Keratinocyte (primary cell): ENCODE results near the gene CXCL13. TPM values are rescaled to one million over a fixed set of nuclear protein-coding genes. Genes with fewer than 3 reads are reported as not detected.

Experiments used
- DNase-seq: peaks from one replicate; pipeline ENCODE4 v3.0.0-alpha.2; 2011; ENCODE audit warnings: low read depth, missing footprints, low spot score
- FAIRE-seq: peaks from 2 replicates; lab custom pipeline; 2011; peaks lifted over from hg19 to GRCh38; lab: Jason Lieb, UNC
- H2AFZ ChIP-seq: 2 replicates; pipeline ENCODE4 v1.6.0; 2012; ENCODE audit warnings: low read length, control low read depth, inconsistent platforms; ENCODE audit not compliant: control insufficient read depth
- H3K27ac ChIP-seq: 2 replicates; pipeline ENCODE4 v1.5.1; 2011; ENCODE audit warnings: low read length; ENCODE audit not compliant: control insufficient read depth, insufficient read depth
- H3K27me3 ChIP-seq: 3 replicates; pipeline ENCODE4 v1.6.0; 2011; ENCODE audit warnings: low read length; ENCODE audit not compliant: control insufficient read depth, insufficient read depth; ENCODE audit errors: extremely low read depth
- H3K36me3 ChIP-seq, 2 experiments: 2 replicates in 1 of 2; 3 replicates in 1 of 2; pipeline ENCODE4 v1.5.1; 2011; ENCODE audit warnings: low read length in 2 of 2, mild to moderate bottlenecking in 1 of 2; ENCODE audit not compliant: control insufficient read depth in 2 of 2, insufficient read depth in 2 of 2; ENCODE audit errors: extremely low read depth in 1 of 2
- H3K4me1 ChIP-seq: 3 replicates; pipeline ENCODE4 v1.5.1; 2011; ENCODE audit warnings: low read length; ENCODE audit not compliant: control insufficient read depth, insufficient read depth; ENCODE audit errors: extremely low read depth
- H3K4me2 ChIP-seq: 3 replicates; pipeline ENCODE4 v1.6.0; 2011; ENCODE audit warnings: low read depth, low read length; ENCODE audit not compliant: control insufficient read depth, insufficient read depth; ENCODE audit errors: extremely low read depth
- H3K4me3 ChIP-seq, 3 experiments: fragments of 200-600 bp in 1 of 3; sonication (generic) in 1 of 3; 2 replicates in 2 of 3; 3 replicates in 1 of 3; pipeline ENCODE4 v1.5.1; 2011 to 2016; ENCODE audit warnings: low read length in 3 of 3, mild to moderate bottlenecking in 3 of 3, control low read depth in 2 of 3, inconsistent platforms in 1 of 3, low read depth in 1 of 3, mixed read lengths in 1 of 3, mixed run types in 1 of 3, moderate library complexity in 1 of 3; ENCODE audit not compliant: control insufficient read depth in 2 of 3, insufficient read depth in 2 of 3; ENCODE audit errors: extremely low read depth in 1 of 3
- H3K79me2 ChIP-seq: 2 replicates; pipeline ENCODE4 v1.6.0; 2012; ENCODE audit warnings: low read length; ENCODE audit not compliant: control insufficient read depth, insufficient read depth
- H3K9ac ChIP-seq: 3 replicates; pipeline ENCODE4 v1.6.0; 2011; ENCODE audit warnings: low read length; ENCODE audit not compliant: control insufficient read depth, insufficient read depth; ENCODE audit errors: extremely low read depth
- H3K9me1 ChIP-seq: 3 replicates; pipeline ENCODE4 v1.6.0; 2011; ENCODE audit warnings: low read length; ENCODE audit not compliant: control insufficient read depth, insufficient read depth; ENCODE audit errors: extremely low read depth
- H3K9me3 ChIP-seq: 2 replicates; pipeline ENCODE4 v1.5.1; 2012; ENCODE audit warnings: low read depth, low read length; ENCODE audit not compliant: control insufficient read depth
- H4K20me1 ChIP-seq: 3 replicates; pipeline ENCODE4 v1.6.0; 2011; ENCODE audit warnings: low read length; ENCODE audit not compliant: control insufficient read depth, insufficient read depth; ENCODE audit errors: extremely low read depth
- EZH2 ChIP-seq: IDR thresholded peaks from one replicate; pipeline ENCODE4 v1.6.1; 2012; ENCODE audit warnings: inconsistent platforms, mild to moderate bottlenecking, low read length, moderate library complexity
- dilution Hi-C: fragments of 300-500 bp; cut with MboI; formaldehyde crosslinking; loops from one replicate; pipeline ENCODE4 v1.7.0; 2020; ENCODE audit warnings: low sequenced_read_pairs; ENCODE audit not compliant: extremely low pct_ligation_motif_present
- polyA plus RNA-seq, 5 experiments: library from polyadenylated mRNA; depleted of rRNA in 3 of 5; stranded (reverse) in 3 of 5; stranded (forward) in 1 of 5; unstranded in 1 of 5; fragments of >200 nt; gene quantifications; 1 replicate in 1 of 5; 2 replicates in 3 of 5; 3 replicates in 1 of 5; pipeline versions ENCODE4 v1.2.1 to v1.2.3, GENCODE V29; 2011 to 2012; ENCODE audit warnings: missing spikeins in 2 of 5, low read depth in 1 of 5, low replicate concordance in 1 of 5
- TF ChIP-seq, protein P1 (sequence below), 3 experiments: IDR thresholded peaks in 1 of 3; conservative IDR thresholded peaks in 1 of 3; optimal IDR thresholded peaks in 1 of 3; 2 replicates in 2 of 3; 3 replicates in 1 of 3; pipeline versions ENCODE3 to v1.5.1; 2011; ENCODE audit warnings: low read length in 3 of 3, mild to moderate bottlenecking in 3 of 3, moderate library complexity in 2 of 3, control low read depth in 1 of 3, inconsistent platforms in 1 of 3; ENCODE audit not compliant: insufficient read depth in 2 of 3; ENCODE audit errors: extremely low read depth in 1 of 3

CXCL13 gene
- polyA plus RNA-seq, 1 donor (not counting 4 experiments of a cell fraction or from before 2014, with no cell fraction given), result not detected

DNA sequence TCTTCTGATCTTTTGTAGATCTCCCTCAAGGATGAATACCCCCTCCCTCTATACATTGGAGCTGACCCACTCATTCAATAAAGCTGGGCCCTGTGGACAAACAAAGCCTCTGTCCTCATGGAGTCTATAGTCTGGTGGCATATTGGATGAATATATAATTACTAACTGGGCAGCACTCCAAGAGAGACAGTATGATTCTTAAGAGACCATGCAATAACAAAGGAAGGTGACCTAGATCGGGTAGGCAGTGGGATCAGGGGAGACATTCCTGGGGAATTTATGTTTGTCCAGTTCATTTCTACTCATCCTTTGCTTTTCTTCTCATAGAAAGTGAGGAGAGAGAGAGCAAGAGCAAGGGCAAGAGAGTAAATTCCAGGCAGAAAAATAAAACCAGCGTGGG lies 23.5 kb upstream of the CXCL13 start:
- H3K4me2 ChIP-seq, result no peak overlapping the region
- H3K79me2 ChIP-seq, result no peaks in the 10 kb centered on the region
- no peak for TF ChIP-seq EZH2
- TF ChIP-seq, protein P1, sequence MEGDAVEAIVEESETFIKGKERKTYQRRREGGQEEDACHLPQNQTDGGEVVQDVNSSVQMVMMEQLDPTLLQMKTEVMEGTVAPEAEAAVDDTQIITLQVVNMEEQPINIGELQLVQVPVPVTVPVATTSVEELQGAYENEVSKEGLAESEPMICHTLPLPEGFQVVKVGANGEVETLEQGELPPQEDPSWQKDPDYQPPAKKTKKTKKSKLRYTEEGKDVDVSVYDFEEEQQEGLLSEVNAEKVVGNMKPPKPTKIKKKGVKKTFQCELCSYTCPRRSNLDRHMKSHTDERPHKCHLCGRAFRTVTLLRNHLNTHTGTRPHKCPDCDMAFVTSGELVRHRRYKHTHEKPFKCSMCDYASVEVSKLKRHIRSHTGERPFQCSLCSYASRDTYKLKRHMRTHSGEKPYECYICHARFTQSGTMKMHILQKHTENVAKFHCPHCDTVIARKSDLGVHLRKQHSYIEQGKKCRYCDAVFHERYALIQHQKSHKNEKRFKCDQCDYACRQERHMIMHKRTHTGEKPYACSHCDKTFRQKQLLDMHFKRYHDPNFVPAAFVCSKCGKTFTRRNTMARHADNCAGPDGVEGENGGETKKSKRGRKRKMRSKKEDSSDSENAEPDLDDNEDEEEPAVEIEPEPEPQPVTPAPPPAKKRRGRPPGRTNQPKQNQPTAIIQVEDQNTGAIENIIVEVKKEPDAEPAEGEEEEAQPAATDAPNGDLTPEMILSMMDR (optimal IDR thresholded peaks at IDR 0.05 in 1 of 3, IDR thresholded peaks at IDR 0.05 in 1 of 3, conservative IDR thresholded peaks at IDR 0.05 in 1 of 3; ENCODE audit: extremely low read depth in 1 of 3, insufficient read depth in 2 of 3, low read length in 3 of 3), result no peak
- H3K4me1 ChIP-seq, result peaks cover 27% of the 10 kb centered on the region
- no peak for DNase-seq
- H3K9me1 ChIP-seq, result no peaks in the 10 kb centered on the region
- H3K27me3 ChIP-seq, result no peaks in the 10 kb centered on the region
- peaks cover 4% of the 10 kb centered on the region for H3K9me3 ChIP-seq
- no peak overlapping the region for H3K9ac ChIP-seq
- dilution Hi-C loops, result no loop called here
- H3K36me3 ChIP-seq, result no peaks in the 10 kb centered on the region
- no peak overlapping the region for H2AFZ ChIP-seq
- H3K4me3 ChIP-seq, result no peak overlapping the region
- H4K20me1 ChIP-seq, result no peaks in the 10 kb centered on the region
- no peak for FAIRE-seq
- no peak overlapping the region for H3K27ac ChIP-seq

DNA sequence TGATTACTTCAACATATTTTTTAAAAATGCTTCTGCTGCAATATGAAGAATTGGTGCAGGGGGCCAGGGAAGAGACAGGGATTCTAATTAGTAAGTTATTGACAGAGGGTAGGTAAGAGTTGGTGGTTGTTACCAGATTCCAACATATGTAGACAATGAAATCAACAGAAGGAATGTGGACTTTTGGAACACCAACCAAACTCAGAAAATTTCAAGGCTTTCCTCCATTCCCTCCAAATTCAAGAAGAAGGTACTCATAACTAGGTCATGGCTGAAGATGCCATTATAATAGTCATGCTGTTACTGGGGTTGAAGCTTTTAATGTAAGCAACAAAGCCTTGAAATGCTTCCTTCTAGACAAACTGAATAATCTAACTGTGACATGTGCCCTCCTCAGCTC lies 22.9 kb upstream of the CXCL13 start:
- dilution Hi-C loops, result no loop called here
- Histone ChIP-seq H3K9ac (no peak overlapping the region), H3K36me3 (no peaks in the 10 kb centered on the region), H3K27me3 (no peaks in the 10 kb centered on the region), H3K4me2 (no peak overlapping the region), H4K20me1 (no peaks in the 10 kb centered on the region), H3K9me3 (peaks cover under 1% of the 10 kb centered on the region), H3K27ac (no peak overlapping the region), H2AFZ (no peak overlapping the region), H3K4me3 (no peak overlapping the region), H3K79me2 (no peaks in the 10 kb centered on the region), H3K4me1 (peaks cover 33% of the 10 kb centered on the region), H3K9me1 (no peaks in the 10 kb centered on the region)
- FAIRE-seq (no peak), DNase-seq (no peak)
- TF ChIP-seq, protein P1 (optimal IDR thresholded peaks at IDR 0.05 in 1 of 3, IDR thresholded peaks at IDR 0.05 in 1 of 3, conservative IDR thresholded peaks at IDR 0.05 in 1 of 3; ENCODE audit: extremely low read depth in 1 of 3, insufficient read depth in 2 of 3, low read length in 3 of 3), result no peak
- TF ChIP-seq EZH2, result no peak
